Mucosa of descending colon (tissue), 3 donors: ENCODE measurements around the gene CORT. TPM values are rescaled to one million over a fixed set of nuclear protein-coding genes. Genes with fewer than 3 reads are reported as not detected.
A peak's percentile ranks its signal among the peaks of the same experiment; 100 is the strongest.

Source experiments
- ATAC-seq: fragments of 200-7000 bp; cut with Tn5 transposase; one replicate; pipeline ENCODE4 v1.9.1; 2020; ENCODE audit warnings: mild to moderate bottlenecking, moderate library complexity
- DNase-seq, 3 donors: peaks; one replicate each; pipeline ENCODE4 v3.0.0-alpha.2; 2020
- H3K36me3 ChIP-seq: fragments of 200-600 bp; one replicate; pipeline ENCODE4 v1.8.0; 2021; ENCODE audit warnings: low read depth, mild to moderate bottlenecking
- H3K4me1 ChIP-seq: fragments of 200-600 bp; one replicate; pipeline ENCODE4 v1.8.0; 2021; ENCODE audit warnings: low read depth, mild to moderate bottlenecking
- H3K4me3 ChIP-seq: fragments of 200-600 bp; one replicate; pipeline ENCODE4 v1.8.0; 2021; ENCODE audit warnings: mild to moderate bottlenecking
- H3K9me3 ChIP-seq: fragments of 200-600 bp; one replicate; pipeline ENCODE4 v1.8.0; 2021; ENCODE audit warnings: mild to moderate bottlenecking
- CTCF ChIP-seq: fragments of 200-600 bp; IDR thresholded peaks from one replicate; pipeline ENCODE4 v1.8.0; 2022; ENCODE audit warnings: antibody characterized with exemption, mild to moderate bottlenecking
- intact Hi-C, 2 donors: fragments of 100-400 bp; cut with DNase I in 1 of 2; cut with micrococcal nuclease in 1 of 2; formaldehyde crosslinking; loops; one replicate each; pipeline versions ENCODE4 v1.11.0 to v1.11.1; 2022; cut with DNase I, micrococcal nuclease
- total RNA-seq, 3 donors: library from RNA; stranded (reverse); fragmentation: NEBNext Ultra II Directional in 2 of 3; extraction: Animal tissue kit (Norgen Biotek cat#: 25700) in 2 of 3; gene quantifications; one replicate each; pipeline versions ENCODE4 v1.2.1 to v1.2.4, GENCODE V29; 2021 to 2023
- donor health status: DM: no; HTN: no; CAD: no; lungs with moderate emphysema.
- donor health status: DM: no; HTN: no; CAD: no.
- donor health status: DM: no; HTN: yes; CAD: no.

CORT gene
- total RNA-seq, 3 donors from 2014 or later, result 0.32 to 0.43 TPM; not detected in 1

GRCh38 chr1:10428984-10429383 is 20.8 kb upstream of the CORT start:
- DNase-seq (no peak), ATAC-seq (no peak)
- Histone ChIP-seq H3K4me1 (peaks cover 10% of the 10 kb centered on the region), H3K4me3 (no peak overlapping the region), H3K9me3 (no peaks in the 10 kb centered on the region), H3K36me3 (no peaks in the 10 kb centered on the region)
- intact Hi-C loops, result loop anchor here (2.0 to 10.0 kb wide), 2 partner anchors 52 to 54 kb away; no protein-coding TSS in a partner anchor
- TF ChIP-seq CTCF, result no peak

- no peak for TF ChIP-seq CTCF
- ATAC-seq, result peak; percentile 15
Measured at GRCh38 chr1:10429868-10430215, 20.0 kb upstream of the CORT start.

GRCh38 chr1:10430216-10431069 is 19.4 kb upstream of the CORT start, which contains the start of gene CENPS:
Gene CENPS (plus strand): TSS chr1:10430433. CDS start chr1:10430518, 85 bp downstream.
- DNase-seq (peak; percentile 91 to 96 (median 92)), ATAC-seq (peak; percentile 95)
- peak within 1 kb of the TSS; percentile 63 for H3K4me3 ChIP-seq
- intact Hi-C loops, result loop anchor here in 1 of 2 donors (10.0 kb wide), 1 partner anchor 64 kb away; no protein-coding TSS in a partner anchor
- H3K9me3 ChIP-seq, result no peaks in the 10 kb centered on the region
- peak; percentile 96 for TF ChIP-seq CTCF
- H3K4me1 ChIP-seq, result peaks cover 10% of the 10 kb centered on the region
- H3K36me3 ChIP-seq, result no peaks in the 10 kb centered on the region

More at GRCh38 chr1:10429868-10430215, 20.0 kb upstream of the CORT start:
- Histone ChIP-seq H3K36me3 (no peaks in the 10 kb centered on the region), H3K4me1 (peaks cover 10% of the 10 kb centered on the region), H3K4me3 (no peak overlapping the region), H3K9me3 (no peaks in the 10 kb centered on the region)
- DNase-seq, result peak in 1 of 3 donors; percentile 34
- intact Hi-C loops, result loop anchor here (2.0 to 10.0 kb wide), 3 partner anchors 53 to 65 kb away; no protein-coding TSS in a partner anchor

GRCh38 chr1:10431070-10431730 is 18.6 kb upstream of the CORT start:
- Histone ChIP-seq H3K4me3 (peak overlapping the region; percentile 63), H3K4me1 (peaks cover 10% of the 10 kb centered on the region), H3K9me3 (no peaks in the 10 kb centered on the region), H3K36me3 (no peaks in the 10 kb centered on the region)
- no peak for TF ChIP-seq CTCF
- DNase-seq, result no peak
- intact Hi-C loops, result loop anchor here in 1 of 2 donors (10.0 kb wide), 1 partner anchor 64 kb away; no protein-coding TSS in a partner anchor
- ATAC-seq, result peak; percentile 1

- TF ChIP-seq CTCF, result no peak
- H3K36me3 ChIP-seq, result no peaks in the 10 kb centered on the region
- H3K4me3 ChIP-seq, result no peak overlapping the region
- DNase-seq (no peak), ATAC-seq (no peak)
- no peaks in the 10 kb centered on the region for H3K9me3 ChIP-seq
- intact Hi-C loops, result loop anchor here in 1 of 2 donors (10.0 kb wide), 1 partner anchor 62 kb away; no protein-coding TSS in a partner anchor
- peaks cover 10% of the 10 kb centered on the region for H3K4me1 ChIP-seq
Measured at GRCh38 chr1:10432910-10433700, 16.7 kb upstream of the CORT start.
